Neural cell (in vitro differentiated cells): Measurements from ENCODE around the gene ZNHIT2. TPM values are rescaled to one million over a fixed set of nuclear protein-coding genes. Genes with fewer than 3 reads are reported as not detected.

Source experiments
- H2AFZ ChIP-seq: fragments of 200-600, 300-800 bp; sonication (generic), shearing (Covaris generic); 2 replicates; pipeline ENCODE4 v1.6.0; 2014; ENCODE audit warnings: low read depth, mild to moderate bottlenecking, antibody characterized with exemption, low read length, moderate library complexity
- H3F3A ChIP-seq: fragments of 200-600 bp; shearing (Covaris generic); 2 replicates; pipeline ENCODE4 v1.6.1; 2016; ENCODE audit warnings: mild to moderate bottlenecking, moderate library complexity, mixed read lengths, antibody characterized with exemption, low read length; ENCODE audit not compliant: insufficient read depth, poor library complexity, severe bottlenecking
- H3K27ac ChIP-seq: fragments of 200-600, 300-800 bp; sonication (generic), shearing (Covaris generic); 2 replicates; pipeline ENCODE4 v1.5.1; 2014; ENCODE audit warnings: mild to moderate bottlenecking, low read length, moderate library complexity
- H3K27me3 ChIP-seq: fragments of 300-800, 200-600 bp; sonication (generic), shearing (Covaris generic); 2 replicates; pipeline ENCODE4 v1.6.0; 2014; ENCODE audit warnings: mild to moderate bottlenecking, low read depth, low read length, moderate library complexity; ENCODE audit not compliant: insufficient read depth
- H3K36me3 ChIP-seq: fragments of 300-800, 200-600 bp; sonication (generic), shearing (Covaris generic); 2 replicates; pipeline ENCODE4 v1.5.1; 2014; ENCODE audit warnings: mild to moderate bottlenecking, antibody characterized with exemption, low read length, moderate library complexity; ENCODE audit not compliant: insufficient read depth
- H3K4me2 ChIP-seq: fragments of 300-800, 200-600 bp; sonication (generic), shearing (Covaris generic); 2 replicates; pipeline ENCODE4 v1.6.0; 2014; ENCODE audit warnings: mild to moderate bottlenecking, low read length
- H3K4me3 ChIP-seq: fragments of 300-800, 200-600 bp; sonication (generic), shearing (Covaris generic); 2 replicates; pipeline ENCODE4 v1.5.1; 2014; ENCODE audit warnings: mild to moderate bottlenecking, low read length, moderate library complexity
- H3K79me2 ChIP-seq: fragments of 200-600 bp; shearing (Covaris generic); replicated peaks from 2 replicates; pipeline ENCODE4 v1.6.0; 2014; ENCODE audit warnings: mild to moderate bottlenecking, low read length, moderate library complexity; ENCODE audit not compliant: insufficient read depth
- H3K9ac ChIP-seq: fragments of 300-800, 200-600 bp; sonication (generic), shearing (Covaris generic); 2 replicates; pipeline ENCODE4 v1.6.1; 2016; ENCODE audit warnings: mild to moderate bottlenecking, low read length, mixed read lengths
- H3K9me2 ChIP-seq: fragments of 200-600 bp; shearing (Covaris generic); 2 replicates; pipeline ENCODE4 v1.6.1; 2016; ENCODE audit warnings: mild to moderate bottlenecking, low read length, mixed read lengths; ENCODE audit not compliant: insufficient read depth
- H3K9me3 ChIP-seq: fragments of 200-600, 300-800 bp; sonication (generic), shearing (Covaris generic); 2 replicates; pipeline ENCODE4 v1.6.1; 2016; ENCODE audit warnings: mild to moderate bottlenecking, mixed run types, low read length, moderate library complexity, mixed read lengths
- H4K20me1 ChIP-seq: fragments of 200-600 bp; shearing (Covaris generic); 2 replicates; pipeline ENCODE4 v1.6.1; 2016; ENCODE audit warnings: mild to moderate bottlenecking, mixed run types; ENCODE audit not compliant: insufficient read depth
- CTCF ChIP-seq: fragments of 450-650 bp; IDR thresholded peaks from 2 replicates; pipeline ENCODE4 v1.5.1; 2014; ENCODE audit warnings: antibody characterized with exemption, mild to moderate bottlenecking, moderate library complexity; ENCODE audit not compliant: poor library complexity, severe bottlenecking
- EP300 ChIP-seq: fragments of 450-650 bp; conservative IDR thresholded peaks from 2 replicates; pipeline ENCODE4 v1.6.1; 2014; ENCODE audit warnings: antibody characterized with exemption, mild to moderate bottlenecking, moderate library complexity; ENCODE audit not compliant: poor library complexity, severe bottlenecking
- EZH2 ChIP-seq: fragments of 200-600, 300-800 bp; shearing (Covaris generic), sonication (generic); IDR thresholded peaks from 2 replicates; pipeline ENCODE4 v1.6.1; 2014; ENCODE audit warnings: antibody characterized with exemption, low read length, borderline replicate concordance, mild to moderate bottlenecking; ENCODE audit not compliant: insufficient read depth, poor library complexity, severe bottlenecking
- MXI1 ChIP-seq: fragments of 450-650 bp; conservative IDR thresholded peaks from 2 replicates; pipeline ENCODE4 v1.6.1; 2014; ENCODE audit warnings: antibody characterized with exemption, mild to moderate bottlenecking; ENCODE audit not compliant: poor library complexity, severe bottlenecking
- POLR2AphosphoS5 ChIP-seq: IDR thresholded peaks from 2 replicates; pipeline ENCODE4 v1.6.1; 2012
- RAD21 ChIP-seq: fragments of 450-650 bp; conservative IDR thresholded peaks from 2 replicates; pipeline ENCODE4 v1.6.1; 2014; ENCODE audit warnings: antibody characterized with exemption, mild to moderate bottlenecking, moderate library complexity
- REST ChIP-seq: IDR thresholded peaks from 2 replicates; pipeline ENCODE4 v1.6.1; 2012; ENCODE audit warnings: borderline replicate concordance
- SMC3 ChIP-seq: fragments of 450-650 bp; conservative IDR thresholded peaks from 2 replicates; pipeline ENCODE4 v1.6.1; 2014; ENCODE audit warnings: antibody characterized with exemption, mild to moderate bottlenecking, moderate library complexity; ENCODE audit not compliant: poor library complexity
- TAF1 ChIP-seq: IDR thresholded peaks from 2 replicates; pipeline ENCODE4 v1.6.1; 2012; ENCODE audit warnings: low read depth
- polyA plus RNA-seq: library from polyadenylated mRNA; depleted of rRNA; stranded (reverse); fragments of >200 nt; gene quantifications from 2 replicates; pipeline ENCODE4 v1.2.3, GENCODE V29; 2014

Gene ZNHIT2
- polyA plus RNA-seq, 1 donor from 2014 or later, result 7.0 TPM

- Histone ChIP-seq H3K9ac (no peak overlapping the region), H3K27ac (no peak overlapping the region), H3K36me3 (no peaks in the 10 kb centered on the region), H3K4me2 (no peak overlapping the region), H3K27me3 (no peaks in the 10 kb centered on the region), H4K20me1 (no peaks in the 10 kb centered on the region), H3K9me2 (no peaks in the 10 kb centered on the region), H2AFZ (no peak overlapping the region), H3K4me3 (no peak overlapping the region), H3F3A (no peaks in the 10 kb centered on the region), H3K79me2 (peaks cover 18% of the 10 kb centered on the region), H3K9me3 (no peaks in the 10 kb centered on the region)
- TF ChIP-seq TAF1, result no peak
- no peak for TF ChIP-seq RAD21
Observed at GRCh38 chr11:65126624-65127274, 9.2 kb upstream of the ZNHIT2 start.

GRCh38 chr11:65125197-65126056, 7.9 kb upstream of the ZNHIT2 start:
- Histone ChIP-seq H3K36me3 (peaks cover 8% of the 10 kb centered on the region), H3K27me3 (no peaks in the 10 kb centered on the region), H3F3A (no peaks in the 10 kb centered on the region), H3K9me2 (no peaks in the 10 kb centered on the region), H3K4me2 (no peak overlapping the region), H2AFZ (no peak overlapping the region), H3K9ac (no peak overlapping the region), H3K79me2 (peaks cover 28% of the 10 kb centered on the region), H3K9me3 (no peaks in the 10 kb centered on the region), H3K27ac (no peak overlapping the region), H3K4me3 (no peak overlapping the region), H4K20me1 (no peaks in the 10 kb centered on the region)
- no peak for TF ChIP-seq RAD21
- no peak for TF ChIP-seq EZH2
- no peak for TF ChIP-seq TAF1
- no peak for TF ChIP-seq POLR2AphosphoS5
- TF ChIP-seq EP300, result no peak
- TF ChIP-seq SMC3, result no peak
- no peak for TF ChIP-seq REST
- TF ChIP-seq MXI1, result no peak
- TF ChIP-seq CTCF, result no peak
